GM18499 (cell line): ENCODE measurements around the gene CHCHD3.
"Not testable (repeated sequence)": the region's sequence is repeated elsewhere in the genome, so short reads cannot be mapped to it uniquely, and the experiment has no call there.

Experiments used
- ATAC-seq: cut with Tn5 transposase; IDR thresholded peaks from one replicate; pipeline ENCODE4 v1.9.1; 2021; ENCODE audit warnings: moderate number of reproducible peaks; ENCODE audit not compliant: insufficient read depth, unreplicated experiment

The CHCHD3 gene

GRCh38 chr7:132967470-132967848 lies 114.4 kb downstream of the CHCHD3 start:
- ATAC-seq: not testable (repeated sequence)

GRCh38 chr7:132966754-132967469 lies 115.0 kb downstream of the CHCHD3 start:
- ATAC-seq: no peak

GRCh38 chr7:132965951-132966350 lies 115.9 kb downstream of the CHCHD3 start:
- ATAC-seq: no peak

GRCh38 chr7:132964876-132965275 lies 117.0 kb downstream of the CHCHD3 start:
- no peak for ATAC-seq

GRCh38 chr7:132959891-132960290 lies 122.0 kb downstream of the CHCHD3 start:
- ATAC-seq: no peak

- no peak for ATAC-seq
These were observed 125.3 kb downstream of the CHCHD3 start for GRCh38 chr7:132956556-132956955.

GRCh38 chr7:132953468-132953867 lies 128.4 kb downstream of the CHCHD3 start:
- no peak for ATAC-seq

GRCh38 chr7:132950725-132951124 lies 131.2 kb downstream of the CHCHD3 start:
- ATAC-seq: no peak

GRCh38 chr7:132947011-132947410 lies 134.9 kb downstream of the CHCHD3 start:
- ATAC-seq: no peak

- no peak for ATAC-seq
These were observed 137.1 kb downstream of the CHCHD3 start for GRCh38 chr7:132944774-132945173.

GRCh38 chr7:132943645-132944044 lies 138.2 kb downstream of the CHCHD3 start:
- no peak for ATAC-seq

- no peak for ATAC-seq
These were observed 139.2 kb downstream of the CHCHD3 start for GRCh38 chr7:132942701-132943100.

GRCh38 chr7:132941905-132942304 lies 140.0 kb downstream of the CHCHD3 start:
- no peak for ATAC-seq

GRCh38 chr7:132941428-132941827 lies 140.5 kb downstream of the CHCHD3 start:
- no peak for ATAC-seq

- ATAC-seq: no peak
These were observed 141.8 kb downstream of the CHCHD3 start for GRCh38 chr7:132940084-132940483.

GRCh38 chr7:132939495-132939894 lies 142.4 kb downstream of the CHCHD3 start:
- ATAC-seq: no peak

GRCh38 chr7:132937286-132937685 lies 144.6 kb downstream of the CHCHD3 start:
- ATAC-seq: no peak

- ATAC-seq: no peak
These were observed 146.3 kb downstream of the CHCHD3 start for GRCh38 chr7:132935608-132936007.

- ATAC-seq: no peak
These were observed 147.9 kb downstream of the CHCHD3 start for GRCh38 chr7:132934017-132934416.

GRCh38 chr7:132933072-132933458 lies 148.8 kb downstream of the CHCHD3 start:
- ATAC-seq: no peak

- ATAC-seq: no peak
These were observed 149.4 kb downstream of the CHCHD3 start for GRCh38 chr7:132932296-132933071.

- no peak for ATAC-seq
These were observed 151.0 kb downstream of the CHCHD3 start for GRCh38 chr7:132930881-132931280.
